Activated naive CD8-positive, alpha-beta T cell treated with anti-CD3 and anti-CD28 coated beads, Interleukin-2, amount 50 U/mL, for 24 hours (primary cell): Measurements from ENCODE around the gene TRIM54.
"Not testable (repeated sequence)": the region's sequence is repeated elsewhere in the genome, so short reads cannot be mapped to it uniquely, and the experiment has no call there.

Source experiments
- ATAC-seq: fragments of 150-1000 bp; cut with Tn5 transposase; one replicate; pipeline ENCODE4 v1.10.0; 2021
- DNase-seq: peaks from one replicate; pipeline ENCODE4 v3.0.0; 2021
- H3K27ac Mint-ChIP-seq: one replicate; pipeline ENCODE4 v1.8.0; 2021; ENCODE audit warnings: mild to moderate bottlenecking, mixed read lengths
- H3K27me3 Mint-ChIP-seq: one replicate; pipeline ENCODE4 v1.8.0; 2021; ENCODE audit warnings: mixed read lengths
- H3K36me3 Mint-ChIP-seq: one replicate; pipeline ENCODE4 v1.8.0; 2021; ENCODE audit warnings: low read depth, mixed read lengths
- H3K4me1 Mint-ChIP-seq: one replicate; pipeline ENCODE4 v1.8.0; 2021; ENCODE audit warnings: mixed read lengths
- H3K4me3 Mint-ChIP-seq: one replicate; pipeline ENCODE4 v1.8.0; 2021; ENCODE audit warnings: mild to moderate bottlenecking, moderate library complexity, mixed read lengths
- H3K9me3 Mint-ChIP-seq: one replicate; pipeline ENCODE4 v1.8.0; 2021; ENCODE audit warnings: mixed read lengths

Gene TRIM54

GRCh38 chr2:27307545-27308358 lies 25.5 kb downstream of the TRIM54 start:
- Mint-ChIP-seq H3K27ac (no peak overlapping the region), H3K36me3 (peaks cover 14% of the 10 kb centered on the region), H3K4me3 (no peak overlapping the region), H3K9me3 (no peaks in the 10 kb centered on the region), H3K4me1 (peaks cover 11% of the 10 kb centered on the region), H3K27me3 (peaks cover 15% of the 10 kb centered on the region)
- ATAC-seq: no peak
- DNase-seq: no peak

- DNase-seq (no peak), ATAC-seq (no peak)
- Mint-ChIP-seq H3K36me3 (peaks cover 14% of the 10 kb centered on the region), H3K4me3 (peak within 1 kb of the TSS; percentile 26), H3K27me3 (peaks cover 15% of the 10 kb centered on the region), H3K4me1 (peaks cover 9% of the 10 kb centered on the region), H3K9me3 (no peaks in the 10 kb centered on the region), H3K27ac (no peak within 1 kb of the TSS)
Measured at GRCh38 chr2:27308359-27308881, 26.2 kb downstream of the TRIM54 start, which contains the start of gene UCN. Gene UCN, minus strand, starts transcription at chr2:27308445. Its CDS starts 550 bp downstream, at chr2:27307895.

GRCh38 chr2:27309651-27310050 lies 27.4 kb downstream of the TRIM54 start:
- peaks cover 9% of the 10 kb centered on the region for H3K4me1 Mint-ChIP-seq
- H3K4me3 Mint-ChIP-seq: no peak overlapping the region
- DNase-seq (no peak), ATAC-seq (no peak)
- H3K27ac Mint-ChIP-seq: no peak overlapping the region
- H3K27me3 Mint-ChIP-seq: peaks cover 12% of the 10 kb centered on the region
- peaks cover 14% of the 10 kb centered on the region for H3K36me3 Mint-ChIP-seq
- no peaks in the 10 kb centered on the region for H3K9me3 Mint-ChIP-seq

- peaks cover 1% of the 10 kb centered on the region for H3K4me1 Mint-ChIP-seq
- no peaks in the 10 kb centered on the region for H3K27me3 Mint-ChIP-seq
- DNase-seq (no peak), ATAC-seq (no peak)
- H3K36me3 Mint-ChIP-seq: peaks cover 14% of the 10 kb centered on the region
- no peaks in the 10 kb centered on the region for H3K9me3 Mint-ChIP-seq
- H3K27ac Mint-ChIP-seq: no peak overlapping the region
- no peak overlapping the region for H3K4me3 Mint-ChIP-seq
Measured at GRCh38 chr2:27312152-27312551, 29.9 kb downstream of the TRIM54 start.

GRCh38 chr2:27313882-27314645 lies 31.8 kb downstream of the TRIM54 start:
- H3K27ac Mint-ChIP-seq: no peak overlapping the region
- H3K36me3 Mint-ChIP-seq: peaks cover 16% of the 10 kb centered on the region
- no peak for DNase-seq
- H3K27me3 Mint-ChIP-seq: no peaks in the 10 kb centered on the region
- no peaks in the 10 kb centered on the region for H3K4me1 Mint-ChIP-seq
- no peak overlapping the region for H3K4me3 Mint-ChIP-seq
- no peak for ATAC-seq
- H3K9me3 Mint-ChIP-seq: no peaks in the 10 kb centered on the region

GRCh38 chr2:27314709-27315108 lies 32.5 kb downstream of the TRIM54 start:
- H3K27me3 Mint-ChIP-seq: no peaks in the 10 kb centered on the region
- no peaks in the 10 kb centered on the region for H3K4me1 Mint-ChIP-seq
- ATAC-seq (no peak), DNase-seq (no peak)
- no peak overlapping the region for H3K27ac Mint-ChIP-seq
- H3K4me3 Mint-ChIP-seq: no peak overlapping the region
- peaks cover 11% of the 10 kb centered on the region for H3K36me3 Mint-ChIP-seq
- H3K9me3 Mint-ChIP-seq: no peaks in the 10 kb centered on the region

GRCh38 chr2:27315122-27315521 lies 32.9 kb downstream of the TRIM54 start:
- Mint-ChIP-seq H3K27ac (no peak overlapping the region), H3K4me1 (no peaks in the 10 kb centered on the region), H3K4me3 (no peak overlapping the region), H3K9me3 (no peaks in the 10 kb centered on the region), H3K27me3 (no peaks in the 10 kb centered on the region), H3K36me3 (peaks cover 7% of the 10 kb centered on the region)
- no peak for DNase-seq
- no peak for ATAC-seq

GRCh38 chr2:27316655-27317412 lies 34.6 kb downstream of the TRIM54 start:
- DNase-seq (no peak), ATAC-seq (no peak)
- Mint-ChIP-seq H3K27me3 (no peaks in the 10 kb centered on the region), H3K27ac (no peak overlapping the region), H3K4me3 (no peak overlapping the region), H3K36me3 (peaks cover 5% of the 10 kb centered on the region), H3K4me1 (peaks cover 6% of the 10 kb centered on the region), H3K9me3 (no peaks in the 10 kb centered on the region)

GRCh38 chr2:27319839-27320238 lies 37.6 kb downstream of the TRIM54 start:
- H3K27ac Mint-ChIP-seq, H3K9me3 Mint-ChIP-seq, ATAC-seq, H3K27me3 Mint-ChIP-seq, H3K36me3 Mint-ChIP-seq, H3K4me3 Mint-ChIP-seq, DNase-seq: not testable (repeated sequence)
- H3K4me1 Mint-ChIP-seq: peaks cover 19% of the 10 kb centered on the region

GRCh38 chr2:27320958-27321543 lies 38.8 kb downstream of the TRIM54 start:
- Mint-ChIP-seq H3K27ac (no peak overlapping the region), H3K4me1 (peaks cover 19% of the 10 kb centered on the region)
- no peak for DNase-seq

GRCh38 chr2:27322301-27322765 lies 40.1 kb downstream of the TRIM54 start:
- Mint-ChIP-seq H3K4me1 (peaks cover 19% of the 10 kb centered on the region), H3K4me3 (peak overlapping the region; percentile 99), H3K36me3 (peaks cover 16% of the 10 kb centered on the region), H3K27ac (peak overlapping the region; percentile 99), H3K27me3 (no peaks in the 10 kb centered on the region), H3K9me3 (no peaks in the 10 kb centered on the region)
- DNase-seq (peak; percentile 12), ATAC-seq (peak; percentile 21)

More at GRCh38 chr2:27320958-27321543, 38.8 kb downstream of the TRIM54 start:
- Mint-ChIP-seq H3K4me3 (peak overlapping the region; percentile 99), H3K36me3 (peaks cover 7% of the 10 kb centered on the region), H3K27me3 (no peaks in the 10 kb centered on the region), H3K9me3 (no peaks in the 10 kb centered on the region)
- no peak for ATAC-seq

GRCh38 chr2:27322766-27323595 lies 40.8 kb downstream of the TRIM54 start, which contains the start of gene MPV17:
Gene MPV17, minus strand, starts transcription at chr2:27323097. Its CDS starts 580 bp downstream, at chr2:27322517.
- H3K27me3 Mint-ChIP-seq: no peaks in the 10 kb centered on the region
- H3K9me3 Mint-ChIP-seq: no peaks in the 10 kb centered on the region
- peak within 1 kb of the TSS; percentile 99 for H3K27ac Mint-ChIP-seq
- peaks cover 19% of the 10 kb centered on the region for H3K4me1 Mint-ChIP-seq
- DNase-seq: peak; percentile 91
- peaks cover 17% of the 10 kb centered on the region for H3K36me3 Mint-ChIP-seq
- peak; percentile 97 for ATAC-seq
- peak within 1 kb of the TSS; percentile 99 for H3K4me3 Mint-ChIP-seq

- H3K36me3 Mint-ChIP-seq: peaks cover 24% of the 10 kb centered on the region
- DNase-seq (no peak), ATAC-seq (no peak)
- peak overlapping the region; percentile 99 for H3K27ac Mint-ChIP-seq
- H3K4me3 Mint-ChIP-seq: peak overlapping the region; percentile 99
- H3K27me3 Mint-ChIP-seq: no peaks in the 10 kb centered on the region
- H3K9me3 Mint-ChIP-seq: no peaks in the 10 kb centered on the region
- H3K4me1 Mint-ChIP-seq: peaks cover 19% of the 10 kb centered on the region
Measured at GRCh38 chr2:27323596-27324285, 41.5 kb downstream of the TRIM54 start.
